Measurements from ENCODE around the gene MAP6D1. TPM values are rescaled to one million over a fixed set of nuclear protein-coding genes. Genes with fewer than 3 reads are reported as not detected.

MAP6D1 gene
- total RNA-seq, 1 experiment from 2014 or later = 12.6 TPM

DNA sequence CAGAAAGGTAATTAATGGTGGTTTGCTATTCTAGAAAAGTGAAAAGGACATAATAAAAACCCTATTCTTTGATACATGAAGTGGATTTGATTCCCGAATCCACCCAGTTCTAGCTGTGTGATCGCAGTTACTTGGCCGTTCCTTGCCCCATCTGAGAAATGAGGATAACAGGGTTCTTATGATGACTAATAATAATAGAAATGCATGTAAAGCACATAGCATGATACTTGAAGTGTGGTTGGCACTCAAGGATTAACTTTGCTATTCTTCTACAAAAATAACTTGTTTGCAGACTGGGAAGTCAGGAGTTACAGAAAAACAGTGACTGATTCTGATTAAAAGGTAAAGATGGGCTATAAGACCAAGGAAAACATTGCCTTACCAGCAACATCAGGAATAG lies 32.5 kb upstream of the MAP6D1 start:
- CTCF ChIA-PET = no interaction called here
- Histone ChIP-seq H3K4me1 (ENCODE audit: insufficient read depth, low read length) (no peaks in the 10 kb centered on the region), H3K36me3 (ENCODE audit: low read depth, low read length) (peaks cover 36% of the 10 kb centered on the region), H3K9me3 (ENCODE audit: low read length) (no peaks in the 10 kb centered on the region), H3K4me2 (ENCODE audit: low read length) (no peak overlapping the region), H3K9ac (ENCODE audit: low read length) (no peak overlapping the region), H3K27me3 (ENCODE audit: low read length) (no peaks in the 10 kb centered on the region), H3K9me2 (replicated peaks; ENCODE audit: low read length) (no peaks in the 10 kb centered on the region), H3K4me3 (ENCODE audit: low read length) (no peak overlapping the region), H3K79me2 (ENCODE audit: low read length) (no peaks in the 10 kb centered on the region), H4K20me1 (ENCODE audit: low read length) (peaks cover 4% of the 10 kb centered on the region; the same call in 1 of the 2 replicates), H3F3A (ENCODE audit: low read length, unreplicated experiment) (no peaks in the 10 kb centered on the region), H2AFZ (ENCODE audit: low read length) (no peak overlapping the region), H3K27ac (ENCODE audit: low read length) (no peak overlapping the region)
- TF ChIP-seq EZH2 (IDR thresholded peaks at IDR 0.05; ENCODE audit: low read length, unreplicated experiment) (no peak), EZH2phosphoT487 (IDR thresholded peaks at IDR 0.05; ENCODE audit: borderline replicate concordance, low read length) (no peak)
- TF ChIP-seq, protein P1, sequence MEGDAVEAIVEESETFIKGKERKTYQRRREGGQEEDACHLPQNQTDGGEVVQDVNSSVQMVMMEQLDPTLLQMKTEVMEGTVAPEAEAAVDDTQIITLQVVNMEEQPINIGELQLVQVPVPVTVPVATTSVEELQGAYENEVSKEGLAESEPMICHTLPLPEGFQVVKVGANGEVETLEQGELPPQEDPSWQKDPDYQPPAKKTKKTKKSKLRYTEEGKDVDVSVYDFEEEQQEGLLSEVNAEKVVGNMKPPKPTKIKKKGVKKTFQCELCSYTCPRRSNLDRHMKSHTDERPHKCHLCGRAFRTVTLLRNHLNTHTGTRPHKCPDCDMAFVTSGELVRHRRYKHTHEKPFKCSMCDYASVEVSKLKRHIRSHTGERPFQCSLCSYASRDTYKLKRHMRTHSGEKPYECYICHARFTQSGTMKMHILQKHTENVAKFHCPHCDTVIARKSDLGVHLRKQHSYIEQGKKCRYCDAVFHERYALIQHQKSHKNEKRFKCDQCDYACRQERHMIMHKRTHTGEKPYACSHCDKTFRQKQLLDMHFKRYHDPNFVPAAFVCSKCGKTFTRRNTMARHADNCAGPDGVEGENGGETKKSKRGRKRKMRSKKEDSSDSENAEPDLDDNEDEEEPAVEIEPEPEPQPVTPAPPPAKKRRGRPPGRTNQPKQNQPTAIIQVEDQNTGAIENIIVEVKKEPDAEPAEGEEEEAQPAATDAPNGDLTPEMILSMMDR (conservative IDR thresholded peaks at IDR 0.05; ENCODE audit: low read depth, low read length) = no peak
- BruUV-seq (replicated peaks) = no TSS peak
- intact Hi-C loops (cut with micrococcal nuclease) = no loop called here
- ATAC-seq (no peak), DNase-seq (no peak)
- POLR2A ChIA-PET (ENCODE audit: unreplicated experiment) = no interaction called here

DNA sequence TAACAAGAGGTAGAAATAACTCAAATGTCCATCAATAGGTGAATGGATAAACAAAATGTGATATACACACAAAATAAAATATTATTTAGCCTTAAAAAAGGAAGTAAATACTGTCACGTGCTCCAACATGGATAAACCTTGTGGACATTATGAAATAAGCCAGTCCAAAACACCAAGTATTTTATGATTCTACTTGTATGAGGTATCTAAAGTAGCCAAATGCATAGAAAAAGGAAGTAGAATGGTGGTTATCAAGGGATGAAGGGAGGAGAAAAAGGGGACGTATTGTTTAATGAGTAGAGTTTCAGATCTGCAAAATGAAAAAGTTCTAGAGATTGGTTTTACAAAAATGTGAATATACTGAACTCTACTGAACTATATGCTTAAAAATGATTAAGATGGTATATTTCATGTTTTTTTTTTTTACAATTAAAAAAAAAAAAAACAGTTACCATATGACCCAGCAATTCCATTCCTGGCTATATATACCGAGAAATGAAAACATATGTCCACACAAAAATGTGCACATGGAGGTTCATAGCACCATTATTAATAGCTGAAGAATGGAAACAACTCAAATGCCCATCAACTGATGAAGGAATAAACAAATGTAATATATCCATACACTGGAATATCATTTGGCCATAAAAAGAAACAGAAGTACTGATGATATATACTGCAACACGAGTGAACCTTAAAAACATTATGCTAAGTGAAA lies 29.1 kb upstream of the MAP6D1 start:
- H3K27ac ChIP-seq (ENCODE audit: low read length) = no peak overlapping the region
- H3K4me1 ChIP-seq (ENCODE audit: insufficient read depth, low read length) = no peaks in the 10 kb centered on the region
- peaks cover 22% of the 10 kb centered on the region; the same call in 1 of the 2 replicates for H3K36me3 ChIP-seq (ENCODE audit: low read depth, low read length)
- H3K79me2 ChIP-seq (ENCODE audit: low read length) = peaks cover 4% of the 10 kb centered on the region; the same call in 1 of the 2 replicates
- H4K20me1 ChIP-seq (ENCODE audit: low read length) = peaks cover 4% of the 10 kb centered on the region; the same call in 1 of the 2 replicates
- no peak for TF ChIP-seq EZH2 (IDR thresholded peaks at IDR 0.05; ENCODE audit: low read length, unreplicated experiment)
- TF ChIP-seq EZH2phosphoT487 (IDR thresholded peaks at IDR 0.05; ENCODE audit: borderline replicate concordance, low read length) = no peak
- TF ChIP-seq, protein P1 (conservative IDR thresholded peaks at IDR 0.05; ENCODE audit: low read depth, low read length) = no peak
- H3K9me2 ChIP-seq (replicated peaks; ENCODE audit: low read length) = no peaks in the 10 kb centered on the region
- CTCF ChIA-PET = no interaction called here
- no peak overlapping the region for H2AFZ ChIP-seq (ENCODE audit: low read length)
- DNase-seq (no peak), ATAC-seq (no peak)
- H3F3A ChIP-seq (ENCODE audit: low read length, unreplicated experiment) = no peaks in the 10 kb centered on the region
- intact Hi-C loops (cut with micrococcal nuclease) = no loop called here
- H3K4me2 ChIP-seq (ENCODE audit: low read length) = no peak overlapping the region
- BruUV-seq (replicated peaks) = no TSS peak
- H3K9me3 ChIP-seq (ENCODE audit: low read length) = no peaks in the 10 kb centered on the region
- H3K4me3 ChIP-seq (ENCODE audit: low read length) = no peak overlapping the region
- no peak overlapping the region for H3K9ac ChIP-seq (ENCODE audit: low read length)
- POLR2A ChIA-PET (ENCODE audit: unreplicated experiment) = no interaction called here
- H3K27me3 ChIP-seq (ENCODE audit: low read length) = no peaks in the 10 kb centered on the region

Measured in PC-3 (cell line).